GM21528 (cell line): ENCODE measurements around the gene CCDC201.

Experiments used
- ATAC-seq: cut with Tn5 transposase; IDR thresholded peaks from one replicate; pipeline ENCODE4 v1.9.1; 2021; ENCODE audit warnings: mild to moderate bottlenecking, moderate library complexity; ENCODE audit not compliant: unreplicated experiment, low FRiP score

The CCDC201 gene

DNA sequence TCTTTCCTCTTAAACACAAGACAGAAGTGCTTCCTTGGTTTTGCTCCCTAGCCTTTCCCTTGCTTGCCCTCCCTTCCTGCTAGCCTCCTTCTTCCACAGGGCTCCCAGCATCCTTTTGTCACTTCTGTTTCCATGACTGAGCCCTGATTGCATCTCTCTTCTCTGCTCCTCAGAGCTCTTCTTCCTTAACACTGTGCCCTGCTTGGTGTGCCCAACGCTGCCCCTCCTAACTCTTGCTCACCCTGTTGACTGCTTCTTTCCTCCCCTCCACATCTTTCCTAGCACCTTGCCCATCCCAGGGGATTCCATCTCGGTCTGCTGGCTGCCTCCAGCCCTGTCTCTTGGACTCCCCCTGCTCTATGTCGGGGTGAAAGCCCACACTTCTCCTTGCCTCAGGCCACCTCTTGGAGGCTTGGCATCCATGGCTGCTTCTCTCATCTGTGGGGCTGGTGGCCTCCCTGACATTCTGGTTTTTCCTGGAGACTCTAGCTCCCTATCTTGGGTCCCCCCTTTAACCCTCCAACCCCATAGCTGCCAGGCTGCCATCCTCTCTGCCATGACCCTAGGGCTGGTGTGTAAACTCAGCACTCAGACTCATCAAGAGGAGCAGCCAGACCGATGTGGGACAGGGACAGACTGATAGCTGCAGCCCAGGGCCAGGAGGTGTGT is 21.2 kb upstream of the CCDC201 start:
- no peak for ATAC-seq

DNA sequence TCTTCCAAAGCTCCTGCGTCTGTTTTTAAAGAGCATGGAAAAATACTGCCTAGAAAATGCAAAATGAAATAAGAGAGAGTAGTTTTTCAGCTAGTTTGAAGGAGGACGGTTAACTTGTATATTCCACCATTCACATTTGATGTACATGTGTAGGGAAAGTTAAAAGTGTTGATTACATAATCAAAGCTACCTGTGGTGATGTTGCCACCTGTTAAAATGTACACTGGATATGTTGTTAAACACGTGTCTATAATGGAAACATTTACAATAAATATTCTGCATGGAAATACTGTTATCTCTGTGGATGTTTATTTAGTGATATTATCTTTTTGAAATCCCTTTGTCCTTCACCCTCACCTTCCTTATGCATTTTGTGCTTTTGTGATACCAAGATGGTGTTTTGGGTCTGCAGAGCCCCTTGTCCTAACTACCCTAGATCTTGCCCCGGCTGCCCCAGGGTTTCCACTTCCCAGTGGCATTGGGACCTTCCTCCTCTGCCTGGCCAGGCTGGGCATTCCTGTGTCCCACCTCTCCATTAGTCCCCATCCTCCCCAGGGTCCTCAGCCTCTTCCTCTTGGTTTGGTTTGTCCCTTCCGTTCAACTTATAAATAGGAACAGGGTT is 20.6 kb upstream of the CCDC201 start:
- no peak for ATAC-seq

DNA sequence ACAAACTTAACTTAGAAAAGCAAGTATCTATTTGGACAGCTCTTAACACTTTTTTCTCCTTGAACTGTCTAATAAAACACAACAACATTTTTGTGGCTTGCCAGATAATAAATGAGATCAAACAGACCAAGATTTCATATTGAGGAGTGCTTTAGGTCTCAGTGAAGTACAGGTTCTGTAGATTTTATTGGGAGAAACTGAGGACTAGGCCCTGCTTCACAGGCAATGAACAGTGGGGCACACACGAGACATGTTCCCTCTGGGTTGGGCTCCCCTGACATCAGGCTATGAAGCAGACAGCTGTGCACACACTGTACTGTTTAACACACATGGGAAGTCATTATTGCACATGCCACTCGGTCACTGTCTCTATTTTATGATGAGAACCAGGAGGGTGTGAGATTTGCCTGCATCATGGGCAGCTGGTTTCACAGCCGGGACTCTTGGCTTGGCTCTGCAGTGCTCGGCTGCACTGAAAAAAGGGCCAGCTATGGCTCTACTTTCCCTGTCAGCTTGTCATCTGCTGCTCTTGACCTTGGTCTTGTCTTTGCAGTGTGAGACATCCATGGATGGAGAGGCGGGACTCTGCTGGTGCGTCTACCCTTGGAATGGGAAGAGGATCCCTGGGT is 19.6 kb upstream of the CCDC201 start:
- no peak for ATAC-seq

DNA sequence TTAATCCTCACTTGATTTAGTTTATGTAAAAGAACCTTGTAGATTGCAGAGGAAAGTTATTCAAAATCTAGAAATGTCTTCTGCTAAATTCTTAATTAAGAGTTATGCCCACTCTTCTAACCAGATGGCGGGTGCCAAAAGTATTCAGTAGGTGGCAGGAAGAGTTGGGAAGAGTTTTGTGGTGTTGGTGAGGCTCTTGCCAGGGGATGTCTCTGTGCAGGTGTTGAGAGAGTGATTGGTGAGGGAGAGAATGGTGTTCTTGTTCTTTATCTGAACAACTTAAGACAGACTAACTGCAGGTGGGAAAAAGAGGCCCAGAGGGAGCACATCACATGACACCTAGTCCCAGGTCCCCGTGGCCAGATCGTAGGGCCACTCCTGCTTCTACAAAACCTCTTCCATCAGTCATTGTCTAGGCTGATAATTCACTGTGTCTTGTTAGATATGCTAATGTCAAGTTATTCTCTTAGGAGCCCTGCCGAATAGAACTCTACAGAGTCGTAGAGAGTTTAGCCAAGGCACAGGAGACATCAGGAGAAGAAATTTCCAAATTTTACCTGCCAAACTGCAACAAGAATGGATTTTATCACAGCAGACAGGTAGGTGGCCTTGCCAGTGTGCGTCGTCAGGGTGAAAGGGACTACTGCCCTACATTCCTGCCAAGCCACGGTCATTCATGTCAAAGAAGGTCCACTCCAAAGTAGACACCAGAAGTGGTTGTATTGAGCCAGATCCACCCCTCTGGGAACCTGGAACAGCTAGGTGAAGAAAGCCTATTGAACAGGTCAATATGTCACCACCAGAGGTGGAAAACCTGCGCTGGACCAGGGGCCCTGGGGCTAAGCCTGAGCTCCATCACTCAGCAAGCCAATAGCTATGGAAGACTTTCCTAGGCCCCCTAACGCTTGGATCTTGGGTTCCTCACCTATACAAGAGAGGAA is 18.9 kb upstream of the CCDC201 start:
- no peak for ATAC-seq

DNA sequence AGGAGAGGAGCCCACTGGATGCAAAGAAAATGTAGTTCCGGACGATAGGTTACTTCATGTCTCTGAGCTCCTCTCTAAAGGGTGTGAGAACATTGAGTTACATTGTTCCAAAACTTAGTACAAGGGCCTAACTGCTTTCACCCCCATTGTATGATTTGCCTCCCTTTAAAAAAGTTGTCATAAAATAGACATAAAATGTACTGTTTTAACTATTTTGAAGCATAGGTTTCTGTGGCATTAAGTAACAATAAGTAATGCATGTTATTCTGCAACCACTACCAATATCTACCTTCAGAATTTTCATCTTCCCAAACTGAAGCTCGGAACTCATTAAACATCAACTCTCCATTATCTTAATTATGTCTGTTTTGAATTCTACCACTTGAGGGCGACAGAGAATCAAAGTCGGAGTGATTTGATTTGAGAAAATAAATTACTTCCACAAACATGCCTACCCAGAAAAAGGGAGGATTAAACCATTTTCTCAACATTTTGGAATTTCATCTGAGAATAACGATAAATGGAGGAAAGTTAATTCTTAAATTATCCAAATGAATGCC is 18.1 kb upstream of the CCDC201 start:
- no peak for ATAC-seq

DNA sequence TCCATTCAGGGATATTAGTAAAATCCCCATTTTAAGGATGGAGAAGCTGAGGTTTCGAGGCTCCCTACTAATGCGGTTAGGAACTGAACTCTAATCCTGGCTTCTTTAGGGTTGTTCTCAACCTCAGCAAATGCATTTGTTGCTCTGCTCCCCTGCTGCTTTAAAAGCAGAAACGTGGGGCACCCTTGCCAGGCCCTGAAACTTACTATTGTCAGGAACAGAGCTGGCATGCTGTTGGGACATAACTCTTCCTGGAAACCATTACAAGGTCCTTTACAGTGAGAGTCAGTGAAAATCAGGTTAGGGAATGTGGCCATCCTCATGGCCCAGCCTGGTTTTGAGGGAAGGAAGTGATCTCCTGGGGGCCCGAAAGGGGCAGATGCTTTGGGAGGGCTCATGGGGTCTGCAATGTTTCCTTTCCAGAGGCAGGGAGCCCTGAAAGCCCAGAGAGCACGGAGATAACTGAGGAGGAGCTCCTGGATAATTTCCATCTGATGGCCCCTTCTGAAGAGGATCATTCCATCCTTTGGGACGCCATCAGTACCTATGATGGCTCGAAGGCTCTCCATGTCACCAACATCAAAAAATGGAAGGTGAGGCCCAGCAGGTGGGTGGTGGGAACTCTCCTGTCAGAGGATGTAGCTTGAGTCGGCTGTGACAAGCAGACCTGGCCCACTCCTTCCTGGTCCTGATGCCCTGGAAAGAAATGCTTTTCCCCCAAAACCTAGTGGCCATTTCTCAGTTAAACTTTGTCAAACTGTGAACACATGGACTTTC is 17.4 kb upstream of the CCDC201 start:
- no peak for ATAC-seq

DNA sequence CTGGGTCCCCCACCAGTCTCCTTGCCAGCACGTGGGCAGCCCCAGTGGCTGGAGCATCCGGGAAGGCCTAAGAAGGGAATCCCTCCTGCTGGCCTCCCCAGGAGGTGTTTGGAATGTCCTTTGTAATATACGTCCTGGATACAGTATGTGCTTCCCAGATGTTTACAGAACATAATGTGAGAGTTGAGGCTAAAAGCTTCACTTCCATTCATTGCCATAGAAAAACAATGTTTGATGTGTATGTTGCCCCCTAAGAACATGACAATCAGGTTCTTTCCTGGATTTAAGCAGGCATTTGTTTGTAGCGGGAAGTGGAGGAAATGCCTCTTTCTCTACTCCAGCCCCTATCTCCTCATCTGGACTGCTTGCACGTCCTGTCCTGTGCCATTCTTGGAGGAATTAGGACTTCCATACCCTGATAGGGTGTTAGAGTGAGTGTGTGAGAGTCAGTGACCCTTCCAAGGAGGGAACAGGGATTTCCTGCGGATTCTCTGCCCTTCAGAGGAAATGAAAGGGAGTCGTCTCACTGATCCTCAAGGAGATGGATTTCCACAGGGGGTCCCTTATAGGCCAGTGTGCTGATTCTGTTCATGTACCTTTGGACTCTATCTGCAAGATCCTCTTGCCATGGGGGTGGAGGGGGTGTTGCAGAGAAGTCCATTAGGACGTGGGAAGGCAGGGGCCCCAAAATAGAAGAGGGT is 16.6 kb upstream of the CCDC201 start:
- no peak for ATAC-seq

DNA sequence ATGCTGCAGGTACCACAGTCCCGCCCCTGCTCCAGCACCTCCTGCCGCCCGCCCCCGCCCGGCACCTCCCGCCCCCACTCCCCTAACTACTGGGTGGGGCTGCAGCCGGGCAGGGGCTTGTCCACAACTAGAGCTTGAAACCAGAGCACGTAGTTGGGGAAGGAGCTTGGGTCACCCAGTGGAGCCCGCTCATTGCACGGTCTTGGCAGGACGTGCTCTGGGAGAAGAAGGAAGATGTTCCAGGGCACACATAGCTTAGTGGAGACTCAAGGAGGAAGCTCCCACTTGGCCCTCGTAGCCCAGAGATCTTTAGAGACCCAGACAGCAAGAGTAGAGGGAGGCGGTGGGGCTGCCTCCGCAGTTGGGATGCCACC is 16.1 kb upstream of the CCDC201 start:
- no peak for ATAC-seq

DNA sequence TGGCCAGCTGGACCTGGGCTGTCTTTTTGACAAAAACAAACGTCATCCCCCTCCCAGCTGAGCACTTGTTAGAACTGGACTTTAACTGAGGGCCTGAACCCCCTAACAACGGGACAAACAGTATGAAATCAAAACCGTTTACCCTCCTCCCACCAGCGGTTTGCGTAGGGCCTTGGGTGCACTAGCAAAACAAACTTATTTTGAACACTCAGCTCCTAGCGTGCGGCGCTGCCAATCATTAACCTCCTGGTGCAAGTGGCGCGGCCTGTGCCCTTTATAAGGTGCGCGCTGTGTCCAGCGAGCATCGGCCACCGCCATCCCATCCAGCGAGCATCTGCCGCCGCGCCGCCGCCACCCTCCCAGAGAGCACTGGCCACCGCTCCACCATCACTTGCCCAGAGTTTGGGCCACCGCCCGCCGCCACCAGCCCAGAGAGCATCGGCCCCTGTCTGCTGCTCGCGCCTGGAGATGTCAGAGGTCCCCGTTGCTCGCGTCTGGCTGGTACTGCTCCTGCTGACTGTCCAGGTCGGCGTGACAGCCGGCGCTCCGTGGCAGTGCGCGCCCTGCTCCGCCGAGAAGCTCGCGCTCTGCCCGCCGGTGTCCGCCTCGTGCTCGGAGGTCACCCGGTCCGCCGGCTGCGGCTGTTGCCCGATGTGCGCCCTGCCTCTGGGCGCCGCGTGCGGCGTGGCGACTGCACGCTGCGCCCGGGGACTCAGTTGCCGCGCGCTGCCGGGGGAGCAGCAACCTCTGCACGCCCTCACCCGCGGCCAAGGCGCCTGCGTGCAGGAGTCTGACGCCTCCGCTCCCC is 15.5 kb upstream of the CCDC201 start, which contains the start of gene IGFBP1:
Gene IGFBP1, plus strand, starts transcription at position 304 of the 808 bp plus-strand sequence. Its CDS starts 165 bp downstream, at position 469.
- no peak for ATAC-seq

DNA sequence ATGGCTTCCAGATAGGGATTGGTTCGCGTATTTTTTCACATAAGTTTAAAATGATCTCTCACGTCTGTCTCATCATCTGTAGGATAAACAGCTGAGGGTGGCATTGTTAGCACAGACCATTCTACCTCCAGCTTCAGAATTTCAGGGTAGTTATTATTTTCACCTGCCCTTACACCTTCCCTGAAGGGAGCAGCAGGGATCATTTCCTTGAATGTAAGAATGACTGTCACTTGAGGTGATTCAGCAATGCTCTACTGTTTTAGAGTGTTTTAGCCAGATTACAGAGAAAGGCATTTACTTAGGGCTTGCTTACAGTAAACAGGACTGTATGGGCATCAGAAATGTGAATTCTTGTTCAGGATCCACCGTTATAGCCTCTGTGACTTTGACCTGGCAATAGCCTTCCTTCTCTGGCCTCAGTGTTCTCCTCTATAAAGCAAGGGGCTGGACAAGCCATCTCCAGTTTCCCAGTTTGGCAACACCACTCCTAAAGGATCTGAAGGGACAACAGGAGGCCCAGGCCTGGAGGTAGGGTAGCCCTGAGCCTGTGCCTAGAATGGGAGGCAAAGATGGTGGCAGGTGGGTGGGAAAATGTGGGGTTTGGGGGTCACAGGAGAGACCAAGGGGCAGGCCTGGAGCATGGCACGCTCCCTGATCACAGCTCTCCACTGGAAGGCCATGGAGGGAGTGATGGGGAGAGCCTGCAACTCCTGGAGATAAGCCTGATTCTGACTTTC is 14.2 kb upstream of the CCDC201 start:
- ATAC-seq = no peak

DNA sequence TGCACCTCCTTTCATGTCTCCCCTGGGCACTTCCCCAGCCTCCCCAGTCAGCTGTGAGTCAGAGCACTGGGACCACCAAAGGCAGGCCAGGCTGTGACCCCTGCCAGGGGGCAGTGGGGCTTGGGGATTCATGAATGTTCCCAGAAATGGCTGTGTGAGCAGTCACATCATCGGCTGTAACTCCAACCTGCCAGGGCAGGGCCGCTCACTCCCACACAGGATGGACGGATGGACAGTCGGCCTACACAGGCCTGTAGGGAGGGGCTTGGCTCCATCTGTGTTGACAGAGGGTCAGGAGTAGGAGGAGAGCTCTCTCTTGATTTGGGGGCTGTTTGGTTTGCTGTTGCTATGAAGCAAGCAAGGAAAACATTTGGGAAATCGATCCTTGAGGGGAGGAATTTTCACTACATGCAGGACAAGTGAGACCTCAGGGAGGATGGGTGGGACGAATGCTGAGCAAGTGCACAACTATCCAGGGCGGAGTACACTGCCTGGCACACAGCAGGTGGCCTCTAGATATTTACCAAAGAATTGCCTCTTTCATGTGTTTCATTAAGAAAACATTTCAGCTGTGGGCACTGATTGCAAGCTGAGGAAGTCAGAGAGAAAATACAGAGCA is 12.5 kb upstream of the CCDC201 start:
- ATAC-seq = no peak

DNA sequence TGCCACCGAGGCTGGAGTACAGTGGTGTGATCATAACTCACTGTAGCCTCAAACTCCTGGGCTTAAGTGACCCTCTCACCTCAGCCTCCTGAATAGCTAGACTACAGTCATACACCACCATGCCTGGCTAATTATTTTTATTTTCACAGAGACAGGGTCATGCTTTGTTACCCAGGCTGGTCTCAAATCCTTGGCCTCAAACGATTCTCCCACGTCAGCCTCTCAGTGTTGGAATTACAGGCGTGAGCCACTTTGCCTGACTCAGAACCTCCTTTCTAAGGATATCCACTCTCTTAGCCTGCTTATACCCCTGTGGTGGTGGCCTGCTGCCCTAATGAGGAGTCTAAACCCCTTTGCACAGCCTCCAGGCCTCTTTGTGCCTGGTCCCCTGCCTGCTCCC is 11.3 kb upstream of the CCDC201 start:
- ATAC-seq = no peak

DNA sequence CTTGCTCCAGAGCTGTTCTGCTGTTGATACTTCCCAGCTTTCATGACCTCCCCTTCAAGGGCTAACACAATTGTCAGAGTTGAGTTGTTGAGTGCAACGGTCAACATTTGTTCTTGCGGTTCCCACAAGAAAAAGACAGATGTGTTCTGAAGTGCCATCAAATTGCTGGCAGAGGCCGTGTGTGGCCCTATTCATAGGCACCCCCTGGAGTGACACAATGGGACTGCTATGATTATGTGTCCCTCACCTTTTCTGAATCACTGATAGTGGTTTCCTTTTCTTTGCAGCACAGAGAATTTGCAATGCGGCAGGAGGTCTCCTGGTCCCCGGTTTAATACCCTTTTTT is 9.6 kb upstream of the CCDC201 start:
- no peak for ATAC-seq

DNA sequence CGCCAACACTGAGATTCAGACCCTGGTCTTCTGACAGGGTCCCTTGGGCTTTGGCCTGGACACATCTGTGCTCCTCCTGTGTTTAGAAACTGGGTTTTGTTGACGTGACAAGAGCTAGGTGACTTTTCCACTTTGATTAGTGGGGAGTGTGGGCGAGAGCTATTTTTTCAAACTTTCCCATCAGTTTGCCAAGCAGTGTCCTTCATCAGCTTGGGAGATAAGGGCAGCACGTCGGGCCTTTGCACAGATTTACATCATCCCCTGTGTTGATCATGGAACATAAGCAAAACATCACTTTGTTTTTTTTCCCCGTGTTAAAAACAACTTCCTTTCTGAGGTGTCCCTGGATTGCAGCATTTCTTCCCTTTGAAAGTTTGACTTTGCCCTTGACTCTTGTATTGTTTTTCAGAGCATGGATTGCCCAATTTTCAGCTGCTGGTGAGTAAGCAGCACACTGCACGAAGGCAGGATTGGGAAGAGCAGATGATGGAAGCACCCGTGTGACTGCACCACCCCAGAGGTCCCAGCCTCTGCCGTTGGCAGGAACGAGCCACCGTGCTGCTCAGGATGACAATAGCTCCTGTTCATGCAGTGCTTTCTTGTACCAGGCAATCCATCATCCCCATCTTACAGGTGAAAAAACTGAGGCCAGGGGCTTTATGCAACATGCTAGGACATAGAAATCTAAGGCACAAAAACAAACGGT is 9.0 kb upstream of the CCDC201 start:
- ATAC-seq = no peak

DNA sequence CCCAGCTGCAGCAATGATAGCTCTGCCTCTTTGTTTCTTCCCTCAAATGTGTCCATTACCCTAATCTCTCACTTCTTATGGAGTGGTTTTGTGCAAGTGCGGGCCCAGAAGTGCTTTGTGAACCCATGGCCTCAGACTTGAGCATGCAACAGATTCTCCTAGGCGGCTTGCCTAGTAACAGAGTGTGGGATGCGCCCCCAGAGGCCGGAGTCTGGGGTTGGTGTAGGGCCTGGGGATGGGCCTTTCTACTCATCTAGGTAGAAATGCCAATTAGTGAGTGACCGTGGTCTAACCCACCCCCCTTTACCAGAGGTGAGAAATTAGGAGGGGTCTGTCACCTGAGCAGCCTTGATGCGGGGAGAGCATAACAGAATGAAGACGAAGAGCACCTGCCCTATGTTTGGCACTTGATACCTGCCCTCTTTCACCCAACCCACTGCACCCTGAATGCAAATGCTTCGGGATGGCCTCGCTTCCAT is 8.4 kb upstream of the CCDC201 start:
- ATAC-seq = no peak

DNA sequence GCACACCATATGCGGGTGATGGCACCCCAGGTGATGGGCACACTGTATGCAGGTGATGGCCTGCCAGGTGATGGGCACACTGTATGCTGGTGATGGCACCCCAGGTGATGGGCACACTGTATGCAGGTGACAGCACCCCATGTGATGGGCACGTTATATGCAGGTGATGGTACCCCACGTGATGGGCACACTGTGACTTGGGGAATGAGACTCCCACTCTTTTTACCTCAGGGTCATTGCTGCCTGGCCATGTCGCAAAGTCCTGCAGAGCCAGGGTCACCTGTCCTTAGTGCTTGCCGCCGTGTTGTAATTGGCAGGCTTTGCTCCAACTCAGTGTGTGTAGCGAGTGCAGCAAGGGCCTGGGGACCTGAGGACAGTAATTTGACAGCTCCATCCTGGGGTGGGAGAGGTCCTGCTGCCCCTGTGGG is 7.6 kb upstream of the CCDC201 start:
- ATAC-seq = no peak
